ENCODE results near the gene ARHGAP40. TPM values are rescaled to one million over a fixed set of nuclear protein-coding genes. Genes with fewer than 3 reads are reported as not detected.

ARHGAP40 gene
- total and polyA plus RNA-seq, 5 donors: not detected

GRCh38 chr20:38604873-38605303 lies 3.3 kb downstream of the ARHGAP40 start:
- no peak overlapping the region for H3K4me3 ChIP-seq (ENCODE audit: low read length)
- no peak overlapping the region for H3K27ac ChIP-seq (ENCODE audit: low read length)
- no peaks in the 10 kb centered on the region for H3K4me1 ChIP-seq (ENCODE audit: control insufficient read depth, insufficient read depth, low read length)
- peaks cover 1% of the 10 kb centered on the region for H3K9me3 ChIP-seq (ENCODE audit: control insufficient read depth, low read length)
- intact Hi-C loops (cut with DNase I): no loop called here
- H3K27me3 ChIP-seq (ENCODE audit: control insufficient read depth, insufficient read depth): no peaks in the 10 kb centered on the region
- no peak for DNase-seq
- no peak for ATAC-seq
- WGBS: 61% methylated on average over 4 of the region's 4 CpGs

- H3K27me3 ChIP-seq (ENCODE audit: control insufficient read depth, insufficient read depth): no peaks in the 10 kb centered on the region
- H3K4me3 ChIP-seq (ENCODE audit: low read length): no peak overlapping the region
- 37% methylated on average over 12 of the region's 12 CpGs for WGBS
- DNase-seq (no peak), ATAC-seq (no peak)
- no peak overlapping the region for H3K27ac ChIP-seq (ENCODE audit: low read length)
- peaks cover 1% of the 10 kb centered on the region for H3K9me3 ChIP-seq (ENCODE audit: control insufficient read depth, low read length)
- no peaks in the 10 kb centered on the region for H3K4me1 ChIP-seq (ENCODE audit: control insufficient read depth, insufficient read depth, low read length)
- intact Hi-C loops (cut with DNase I): no loop called here
Measured at GRCh38 chr20:38607351-38607750, 5.7 kb downstream of the ARHGAP40 start.

- DNase-seq: no peak
- no peak overlapping the region for H3K27ac ChIP-seq (ENCODE audit: low read length)
- H3K4me1 ChIP-seq (ENCODE audit: control insufficient read depth, insufficient read depth, low read length): no peaks in the 10 kb centered on the region
- no peaks in the 10 kb centered on the region for H3K27me3 ChIP-seq (ENCODE audit: control insufficient read depth, insufficient read depth)
- H3K9me3 ChIP-seq (ENCODE audit: control insufficient read depth, low read length): peaks cover 1% of the 10 kb centered on the region
- 76% methylated on average over 4 of the region's 4 CpGs for WGBS
- intact Hi-C loops (cut with DNase I): no loop called here
- ATAC-seq: no peak
- no peak overlapping the region for H3K4me3 ChIP-seq (ENCODE audit: low read length)
Measured at GRCh38 chr20:38608188-38608587, 6.6 kb downstream of the ARHGAP40 start.

- Histone ChIP-seq H3K9me3 (ENCODE audit: control insufficient read depth, low read length) (no peaks in the 10 kb centered on the region), H3K4me3 (ENCODE audit: low read length) (no peak overlapping the region), H3K27me3 (ENCODE audit: control insufficient read depth, insufficient read depth) (no peaks in the 10 kb centered on the region), H3K4me1 (ENCODE audit: control insufficient read depth, insufficient read depth, low read length) (no peaks in the 10 kb centered on the region), H3K27ac (ENCODE audit: low read length) (no peak overlapping the region)
- WGBS: 88% methylated on average over 4 of the region's 4 CpGs
- intact Hi-C loops (cut with DNase I): no loop called here
- ATAC-seq: no peak
- DNase-seq: no peak
Measured at GRCh38 chr20:38609815-38610214, 8.2 kb downstream of the ARHGAP40 start.

- Histone ChIP-seq H3K4me1 (ENCODE audit: control insufficient read depth, insufficient read depth, low read length) (no peaks in the 10 kb centered on the region), H3K27me3 (ENCODE audit: control insufficient read depth, insufficient read depth) (no peaks in the 10 kb centered on the region), H3K4me3 (ENCODE audit: low read length) (no peak overlapping the region), H3K27ac (ENCODE audit: low read length) (no peak overlapping the region), H3K9me3 (ENCODE audit: control insufficient read depth, low read length) (no peaks in the 10 kb centered on the region)
- ATAC-seq (no peak), DNase-seq (no peak)
- intact Hi-C loops (cut with DNase I): no loop called here
- WGBS: 61% methylated on average over 5 of the region's 5 CpGs
Measured at GRCh38 chr20:38610521-38610920, 8.9 kb downstream of the ARHGAP40 start.

GRCh38 chr20:38612751-38613515 lies 11.3 kb downstream of the ARHGAP40 start:
- no peak overlapping the region for H3K4me3 ChIP-seq (ENCODE audit: low read length)
- no peak overlapping the region for H3K27ac ChIP-seq (ENCODE audit: low read length)
- WGBS: 50% methylated on average over 5 of the region's 5 CpGs
- no peaks in the 10 kb centered on the region for H3K4me1 ChIP-seq (ENCODE audit: control insufficient read depth, insufficient read depth, low read length)
- ATAC-seq: no peak
- no peaks in the 10 kb centered on the region for H3K27me3 ChIP-seq (ENCODE audit: control insufficient read depth, insufficient read depth)
- intact Hi-C loops (cut with DNase I): no loop called here
- DNase-seq: no peak
- H3K9me3 ChIP-seq (ENCODE audit: control insufficient read depth, low read length): no peaks in the 10 kb centered on the region

GRCh38 chr20:38615283-38615682 lies 13.7 kb downstream of the ARHGAP40 start:
- WGBS: 89% methylated on average over 15 of the region's 15 CpGs
- intact Hi-C loops (cut with DNase I): no loop called here
- no peak overlapping the region for H3K4me3 ChIP-seq (ENCODE audit: low read length)
- H3K4me1 ChIP-seq (ENCODE audit: control insufficient read depth, insufficient read depth, low read length): no peaks in the 10 kb centered on the region
- H3K9me3 ChIP-seq (ENCODE audit: control insufficient read depth, low read length): no peaks in the 10 kb centered on the region
- H3K27ac ChIP-seq (ENCODE audit: low read length): no peak overlapping the region
- ATAC-seq: no peak
- DNase-seq: no peak
- no peaks in the 10 kb centered on the region for H3K27me3 ChIP-seq (ENCODE audit: control insufficient read depth, insufficient read depth)

DNA sequence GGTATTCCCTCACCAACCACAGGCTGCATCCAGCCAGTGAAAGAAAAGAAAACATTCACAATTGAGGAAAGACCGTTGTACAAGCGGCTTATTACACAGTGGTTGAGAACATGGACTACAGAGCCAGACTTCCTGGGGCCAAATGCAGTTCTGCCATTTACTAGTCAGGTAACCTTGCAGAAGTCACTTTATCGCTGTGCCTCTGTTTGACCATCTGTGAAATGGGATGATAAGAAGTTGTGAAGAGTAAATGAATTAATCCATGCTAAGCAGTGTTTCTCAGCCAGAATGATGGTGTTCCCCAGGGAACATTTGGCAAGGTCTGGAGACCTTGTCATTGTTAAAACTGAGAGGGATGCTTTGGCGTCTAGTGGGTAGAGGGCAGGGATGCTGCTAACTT lies 14.8 kb downstream of the ARHGAP40 start:
- WGBS: 87% methylated on average over 4 of the region's 4 CpGs
- H3K27me3 ChIP-seq (ENCODE audit: control insufficient read depth, insufficient read depth): no peaks in the 10 kb centered on the region
- DNase-seq: no peak
- ATAC-seq: no peak
- H3K4me1 ChIP-seq (ENCODE audit: control insufficient read depth, insufficient read depth, low read length): no peaks in the 10 kb centered on the region
- H3K27ac ChIP-seq (ENCODE audit: low read length): no peak overlapping the region
- no peaks in the 10 kb centered on the region for H3K9me3 ChIP-seq (ENCODE audit: control insufficient read depth, low read length)
- no peak overlapping the region for H3K4me3 ChIP-seq (ENCODE audit: low read length)
- intact Hi-C loops (cut with DNase I): no loop called here

GRCh38 chr20:38617011-38617829 lies 15.6 kb downstream of the ARHGAP40 start:
- 66% methylated on average over 16 of the region's 16 CpGs for WGBS
- H3K4me3 ChIP-seq (ENCODE audit: low read length): no peak overlapping the region
- no peaks in the 10 kb centered on the region for H3K27me3 ChIP-seq (ENCODE audit: control insufficient read depth, insufficient read depth)

GRCh38 chr20:38617830-38618196 lies 16.2 kb downstream of the ARHGAP40 start:
- H3K27me3 ChIP-seq (ENCODE audit: control insufficient read depth, insufficient read depth): no peaks in the 10 kb centered on the region
- H3K9me3 ChIP-seq (ENCODE audit: control insufficient read depth, low read length): no peaks in the 10 kb centered on the region
- intact Hi-C loops (cut with DNase I): no loop called here
- DNase-seq (no peak), ATAC-seq (no peak)
- no peak overlapping the region for H3K27ac ChIP-seq (ENCODE audit: low read length)
- no peaks in the 10 kb centered on the region for H3K4me1 ChIP-seq (ENCODE audit: control insufficient read depth, insufficient read depth, low read length)
- 86% methylated on average over 4 of the region's 4 CpGs for WGBS
- no peak overlapping the region for H3K4me3 ChIP-seq (ENCODE audit: low read length)

More at GRCh38 chr20:38617011-38617829, 15.6 kb downstream of the ARHGAP40 start:
- Histone ChIP-seq H3K9me3 (ENCODE audit: control insufficient read depth, low read length) (no peaks in the 10 kb centered on the region), H3K27ac (ENCODE audit: low read length) (no peak overlapping the region), H3K4me1 (ENCODE audit: control insufficient read depth, insufficient read depth, low read length) (no peaks in the 10 kb centered on the region)
- ATAC-seq (no peak), DNase-seq (no peak)
- intact Hi-C loops (cut with DNase I): no loop called here

GRCh38 chr20:38620441-38620840 lies 18.8 kb downstream of the ARHGAP40 start:
- H3K27ac ChIP-seq (ENCODE audit: low read length): no peak overlapping the region
- DNase-seq (no peak), ATAC-seq (no peak)
- H3K9me3 ChIP-seq (ENCODE audit: control insufficient read depth, low read length): peaks cover 2% of the 10 kb centered on the region
- no peaks in the 10 kb centered on the region for H3K4me1 ChIP-seq (ENCODE audit: control insufficient read depth, insufficient read depth, low read length)
- 55% methylated on average over 9 of the region's 9 CpGs for WGBS
- no peaks in the 10 kb centered on the region for H3K27me3 ChIP-seq (ENCODE audit: control insufficient read depth, insufficient read depth)
- H3K4me3 ChIP-seq (ENCODE audit: low read length): no peak overlapping the region
- intact Hi-C loops (cut with DNase I): no loop called here

Data from right cardiac atrium (tissue), 5 donors.